WTC11 (cell line): ENCODE results near the gene TRIM9.

Experiments used
- CDX4 ChIP-seq: fragments of 250-450 bp; sonication (Bioruptor Pico); IDR thresholded peaks from 2 replicates; pipeline ENCODE4 v1.9.0; 2021; ENCODE audit warnings: moderate library complexity, mild to moderate bottlenecking, inconsistent platforms, borderline replicate concordance
- ELF4 ChIP-seq: sonication (generic); formaldehyde crosslinking; IDR thresholded peaks from 2 replicates; pipeline ENCODE4 v1.8.1; 2022; ENCODE audit warnings: low read depth, mild to moderate bottlenecking, moderate library complexity, missing genetic modification reagents
- ETV6 ChIP-seq: sonication (generic); formaldehyde crosslinking; IDR thresholded peaks from 2 replicates; pipeline ENCODE4 v1.8.1; 2022; ENCODE audit warnings: mild to moderate bottlenecking, missing genetic modification reagents
- IRF2 ChIP-seq: sonication (generic); formaldehyde crosslinking; IDR thresholded peaks from 2 replicates; pipeline ENCODE4 v1.8.0; 2022; ENCODE audit warnings: low read depth, missing genetic modification reagents, borderline replicate concordance
- NFATC4 ChIP-seq: fragments of 250-450 bp; sonication (Bioruptor Pico); IDR thresholded peaks from 2 replicates; pipeline ENCODE4 v1.9.0; 2021; ENCODE audit warnings: mild to moderate bottlenecking
- ZNF232 ChIP-seq: sonication (generic); formaldehyde crosslinking; IDR thresholded peaks from 2 replicates; pipeline ENCODE4 v1.8.0; 2022; ENCODE audit warnings: mild to moderate bottlenecking, missing genetic modification reagents
- ZNF416 ChIP-seq: fragments of 250-450 bp; sonication (Bioruptor Pico); IDR thresholded peaks from 2 replicates; pipeline ENCODE4 v1.9.0; 2021; ENCODE audit warnings: mild to moderate bottlenecking, inconsistent platforms
- TF ChIP-seq, protein P1 (sequence below): fragments of 200-600 bp; IDR thresholded peaks from 2 replicates; pipeline ENCODE4 v1.8.0; 2022; ENCODE audit warnings: antibody characterized with exemption
- TF ChIP-seq, protein P2 (sequence below): sonication (generic); formaldehyde crosslinking; IDR thresholded peaks from 2 replicates; pipeline ENCODE4 v1.8.1; 2023; ENCODE audit warnings: mild to moderate bottlenecking, missing genetic modification reagents, moderate library complexity
- TF ChIP-seq, protein P3 (sequence below): sonication (generic); formaldehyde crosslinking; IDR thresholded peaks from 2 replicates; pipeline ENCODE4 v1.8.1; 2022; ENCODE audit warnings: low read depth, mild to moderate bottlenecking, moderate library complexity, missing genetic modification reagents, borderline replicate concordance
- TF ChIP-seq, protein P4 (sequence below): sonication (generic); formaldehyde crosslinking; IDR thresholded peaks from 2 replicates; pipeline ENCODE4 v1.8.1; 2023; ENCODE audit warnings: mild to moderate bottlenecking, moderate library complexity, missing genetic modification reagents
- TF ChIP-seq, protein P5 (sequence below): sonication (generic); formaldehyde crosslinking; IDR thresholded peaks from 2 replicates; pipeline ENCODE4 v1.8.0; 2022; ENCODE audit warnings: mild to moderate bottlenecking, missing genetic modification reagents
- TF ChIP-seq, protein P6 (sequence below): sonication (generic); formaldehyde crosslinking; IDR thresholded peaks from 2 replicates; pipeline ENCODE4 v1.8.1; 2023; ENCODE audit warnings: mild to moderate bottlenecking, missing genetic modification reagents, borderline replicate concordance

DNA sequence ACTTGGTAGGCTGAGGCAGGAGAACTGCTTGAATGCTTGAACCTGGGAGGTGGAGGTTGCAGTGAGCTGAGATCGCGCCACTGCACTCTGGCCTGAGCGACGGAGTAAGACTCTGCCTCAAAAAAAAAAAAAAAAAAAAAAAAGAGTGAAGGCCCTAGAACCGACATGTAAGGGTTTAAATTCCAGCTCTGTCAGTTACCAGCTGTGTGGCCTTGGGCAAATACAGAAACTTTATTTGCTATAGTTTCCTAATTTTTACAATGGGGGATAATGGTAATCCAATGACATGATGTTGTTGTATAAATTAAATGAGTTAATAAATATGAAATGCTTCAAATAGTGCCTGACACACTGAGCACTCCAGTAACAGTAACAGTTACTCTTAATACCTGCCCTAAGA, 131.0 kb downstream of the TRIM9 start:
- TF ChIP-seq, protein P1, sequence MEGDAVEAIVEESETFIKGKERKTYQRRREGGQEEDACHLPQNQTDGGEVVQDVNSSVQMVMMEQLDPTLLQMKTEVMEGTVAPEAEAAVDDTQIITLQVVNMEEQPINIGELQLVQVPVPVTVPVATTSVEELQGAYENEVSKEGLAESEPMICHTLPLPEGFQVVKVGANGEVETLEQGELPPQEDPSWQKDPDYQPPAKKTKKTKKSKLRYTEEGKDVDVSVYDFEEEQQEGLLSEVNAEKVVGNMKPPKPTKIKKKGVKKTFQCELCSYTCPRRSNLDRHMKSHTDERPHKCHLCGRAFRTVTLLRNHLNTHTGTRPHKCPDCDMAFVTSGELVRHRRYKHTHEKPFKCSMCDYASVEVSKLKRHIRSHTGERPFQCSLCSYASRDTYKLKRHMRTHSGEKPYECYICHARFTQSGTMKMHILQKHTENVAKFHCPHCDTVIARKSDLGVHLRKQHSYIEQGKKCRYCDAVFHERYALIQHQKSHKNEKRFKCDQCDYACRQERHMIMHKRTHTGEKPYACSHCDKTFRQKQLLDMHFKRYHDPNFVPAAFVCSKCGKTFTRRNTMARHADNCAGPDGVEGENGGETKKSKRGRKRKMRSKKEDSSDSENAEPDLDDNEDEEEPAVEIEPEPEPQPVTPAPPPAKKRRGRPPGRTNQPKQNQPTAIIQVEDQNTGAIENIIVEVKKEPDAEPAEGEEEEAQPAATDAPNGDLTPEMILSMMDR = no peak
- TF ChIP-seq IRF2 (CRISPR knock-in tag) (no peak), ZNF416 (no peak), CDX4 (no peak), ELF4 (no peak), NFATC4 (no peak), ZNF232 (CRISPR knock-in tag) (no peak), ETV6 (CRISPR knock-in tag) (no peak)
- TF ChIP-seq, protein P2, sequence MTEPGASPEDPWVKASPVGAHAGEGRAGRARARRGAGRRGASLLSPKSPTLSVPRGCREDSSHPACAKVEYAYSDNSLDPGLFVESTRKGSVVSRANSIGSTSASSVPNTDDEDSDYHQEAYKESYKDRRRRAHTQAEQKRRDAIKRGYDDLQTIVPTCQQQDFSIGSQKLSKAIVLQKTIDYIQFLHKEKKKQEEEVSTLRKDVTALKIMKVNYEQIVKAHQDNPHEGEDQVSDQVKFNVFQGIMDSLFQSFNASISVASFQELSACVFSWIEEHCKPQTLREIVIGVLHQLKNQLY (CRISPR knock-in tag) = no peak
- TF ChIP-seq, protein P3, sequence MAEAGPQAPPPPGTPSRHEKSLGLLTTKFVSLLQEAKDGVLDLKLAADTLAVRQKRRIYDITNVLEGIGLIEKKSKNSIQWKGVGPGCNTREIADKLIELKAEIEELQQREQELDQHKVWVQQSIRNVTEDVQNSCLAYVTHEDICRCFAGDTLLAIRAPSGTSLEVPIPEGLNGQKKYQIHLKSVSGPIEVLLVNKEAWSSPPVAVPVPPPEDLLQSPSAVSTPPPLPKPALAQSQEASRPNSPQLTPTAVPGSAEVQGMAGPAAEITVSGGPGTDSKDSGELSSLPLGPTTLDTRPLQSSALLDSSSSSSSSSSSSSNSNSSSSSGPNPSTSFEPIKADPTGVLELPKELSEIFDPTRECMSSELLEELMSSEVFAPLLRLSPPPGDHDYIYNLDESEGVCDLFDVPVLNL (CRISPR knock-in tag) = no peak
- TF ChIP-seq, protein P4, sequence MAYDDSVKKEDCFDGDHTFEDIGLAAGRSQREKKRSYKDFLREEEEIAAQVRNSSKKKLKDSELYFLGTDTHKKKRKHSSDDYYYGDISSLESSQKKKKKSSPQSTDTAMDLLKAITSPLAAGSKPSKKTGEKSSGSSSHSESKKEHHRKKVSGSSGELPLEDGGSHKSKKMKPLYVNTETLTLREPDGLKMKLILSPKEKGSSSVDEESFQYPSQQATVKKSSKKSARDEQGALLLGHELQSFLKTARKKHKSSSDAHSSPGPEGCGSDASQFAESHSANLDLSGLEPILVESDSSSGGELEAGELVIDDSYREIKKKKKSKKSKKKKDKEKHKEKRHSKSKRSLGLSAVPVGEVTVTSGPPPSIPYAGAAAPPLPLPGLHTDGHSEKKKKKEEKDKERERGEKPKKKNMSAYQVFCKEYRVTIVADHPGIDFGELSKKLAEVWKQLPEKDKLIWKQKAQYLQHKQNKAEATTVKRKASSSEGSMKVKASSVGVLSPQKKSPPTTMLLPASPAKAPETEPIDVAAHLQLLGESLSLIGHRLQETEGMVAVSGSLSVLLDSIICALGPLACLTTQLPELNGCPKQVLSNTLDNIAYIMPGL = no peak
- TF ChIP-seq, protein P5, sequence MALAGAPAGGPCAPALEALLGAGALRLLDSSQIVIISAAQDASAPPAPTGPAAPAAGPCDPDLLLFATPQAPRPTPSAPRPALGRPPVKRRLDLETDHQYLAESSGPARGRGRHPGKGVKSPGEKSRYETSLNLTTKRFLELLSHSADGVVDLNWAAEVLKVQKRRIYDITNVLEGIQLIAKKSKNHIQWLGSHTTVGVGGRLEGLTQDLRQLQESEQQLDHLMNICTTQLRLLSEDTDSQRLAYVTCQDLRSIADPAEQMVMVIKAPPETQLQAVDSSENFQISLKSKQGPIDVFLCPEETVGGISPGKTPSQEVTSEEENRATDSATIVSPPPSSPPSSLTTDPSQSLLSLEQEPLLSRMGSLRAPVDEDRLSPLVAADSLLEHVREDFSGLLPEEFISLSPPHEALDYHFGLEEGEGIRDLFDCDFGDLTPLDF (CRISPR knock-in tag) = no peak
- TF ChIP-seq, protein P6, sequence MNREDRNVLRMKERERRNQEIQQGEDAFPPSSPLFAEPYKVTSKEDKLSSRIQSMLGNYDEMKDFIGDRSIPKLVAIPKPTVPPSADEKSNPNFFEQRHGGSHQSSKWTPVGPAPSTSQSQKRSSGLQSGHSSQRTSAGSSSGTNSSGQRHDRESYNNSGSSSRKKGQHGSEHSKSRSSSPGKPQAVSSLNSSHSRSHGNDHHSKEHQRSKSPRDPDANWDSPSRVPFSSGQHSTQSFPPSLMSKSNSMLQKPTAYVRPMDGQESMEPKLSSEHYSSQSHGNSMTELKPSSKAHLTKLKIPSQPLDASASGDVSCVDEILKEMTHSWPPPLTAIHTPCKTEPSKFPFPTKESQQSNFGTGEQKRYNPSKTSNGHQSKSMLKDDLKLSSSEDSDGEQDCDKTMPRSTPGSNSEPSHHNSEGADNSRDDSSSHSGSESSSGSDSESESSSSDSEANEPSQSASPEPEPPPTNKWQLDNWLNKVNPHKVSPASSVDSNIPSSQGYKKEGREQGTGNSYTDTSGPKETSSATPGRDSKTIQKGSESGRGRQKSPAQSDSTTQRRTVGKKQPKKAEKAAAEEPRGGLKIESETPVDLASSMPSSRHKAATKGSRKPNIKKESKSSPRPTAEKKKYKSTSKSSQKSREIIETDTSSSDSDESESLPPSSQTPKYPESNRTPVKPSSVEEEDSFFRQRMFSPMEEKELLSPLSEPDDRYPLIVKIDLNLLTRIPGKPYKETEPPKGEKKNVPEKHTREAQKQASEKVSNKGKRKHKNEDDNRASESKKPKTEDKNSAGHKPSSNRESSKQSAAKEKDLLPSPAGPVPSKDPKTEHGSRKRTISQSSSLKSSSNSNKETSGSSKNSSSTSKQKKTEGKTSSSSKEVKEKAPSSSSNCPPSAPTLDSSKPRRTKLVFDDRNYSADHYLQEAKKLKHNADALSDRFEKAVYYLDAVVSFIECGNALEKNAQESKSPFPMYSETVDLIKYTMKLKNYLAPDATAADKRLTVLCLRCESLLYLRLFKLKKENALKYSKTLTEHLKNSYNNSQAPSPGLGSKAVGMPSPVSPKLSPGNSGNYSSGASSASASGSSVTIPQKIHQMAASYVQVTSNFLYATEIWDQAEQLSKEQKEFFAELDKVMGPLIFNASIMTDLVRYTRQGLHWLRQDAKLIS = no peak
